D341Med (cell line): Measurements from ENCODE around the gene SH2D4B.
"Not testable (repeated sequence)": the region's sequence is repeated elsewhere in the genome, so short reads cannot be mapped to it uniquely, and the experiment has no call there.

Experiments
- DNase-seq: peaks from one replicate; pipeline ENCODE4 v3.0.0; 2012; ENCODE audit warnings: low spot score

SH2D4B gene

DNA sequence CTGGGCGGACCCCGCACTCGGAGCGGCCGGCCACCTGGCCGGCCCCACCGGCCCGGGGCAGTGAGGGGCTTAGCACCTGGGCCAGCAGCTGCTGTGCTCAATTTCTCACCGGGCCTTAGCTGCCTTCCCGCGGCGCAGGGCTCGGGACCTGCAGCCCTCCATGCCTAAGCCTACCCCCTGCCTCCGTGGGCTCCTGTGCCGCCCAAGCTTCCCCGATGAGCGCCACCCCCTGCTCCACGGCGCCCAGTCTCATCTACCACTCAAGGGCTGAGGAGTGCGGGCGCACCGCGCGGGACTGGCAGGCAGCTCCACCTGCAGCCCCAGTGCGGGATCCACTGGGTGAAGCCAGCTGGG, 5.6 kb downstream of the SH2D4B start:
- not testable (repeated sequence) for DNase-seq

DNA sequence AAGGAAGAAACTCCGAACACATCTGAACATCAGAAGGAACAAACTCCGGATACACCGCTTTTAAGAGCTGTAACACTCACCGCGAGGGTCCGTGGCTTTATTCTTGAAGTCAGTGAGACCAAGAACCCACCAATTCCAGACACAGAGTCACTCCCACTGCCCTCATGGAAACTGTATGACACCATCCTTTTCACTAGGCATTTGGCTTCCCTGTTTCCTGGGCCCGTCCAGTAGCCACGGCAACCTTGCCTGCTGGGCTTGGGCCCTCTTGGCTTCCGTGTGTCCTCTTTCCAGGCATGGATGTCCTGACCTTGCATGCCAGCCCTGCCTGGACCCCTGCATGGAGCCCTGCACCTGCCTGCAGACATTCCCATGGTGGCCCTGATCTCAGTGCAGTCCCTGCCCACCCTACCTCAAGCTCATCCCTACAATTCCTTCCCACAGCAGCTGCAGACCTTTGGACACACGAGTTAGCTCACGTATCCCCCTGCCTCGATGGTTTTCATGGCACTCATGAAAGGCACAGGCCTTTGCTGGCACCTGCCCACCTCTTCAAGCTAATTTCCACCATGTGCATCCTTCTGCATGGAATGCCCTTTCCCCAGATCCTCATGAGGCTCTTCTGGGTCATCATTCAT, 6.7 kb downstream of the SH2D4B start:
- no peak for DNase-seq

DNA sequence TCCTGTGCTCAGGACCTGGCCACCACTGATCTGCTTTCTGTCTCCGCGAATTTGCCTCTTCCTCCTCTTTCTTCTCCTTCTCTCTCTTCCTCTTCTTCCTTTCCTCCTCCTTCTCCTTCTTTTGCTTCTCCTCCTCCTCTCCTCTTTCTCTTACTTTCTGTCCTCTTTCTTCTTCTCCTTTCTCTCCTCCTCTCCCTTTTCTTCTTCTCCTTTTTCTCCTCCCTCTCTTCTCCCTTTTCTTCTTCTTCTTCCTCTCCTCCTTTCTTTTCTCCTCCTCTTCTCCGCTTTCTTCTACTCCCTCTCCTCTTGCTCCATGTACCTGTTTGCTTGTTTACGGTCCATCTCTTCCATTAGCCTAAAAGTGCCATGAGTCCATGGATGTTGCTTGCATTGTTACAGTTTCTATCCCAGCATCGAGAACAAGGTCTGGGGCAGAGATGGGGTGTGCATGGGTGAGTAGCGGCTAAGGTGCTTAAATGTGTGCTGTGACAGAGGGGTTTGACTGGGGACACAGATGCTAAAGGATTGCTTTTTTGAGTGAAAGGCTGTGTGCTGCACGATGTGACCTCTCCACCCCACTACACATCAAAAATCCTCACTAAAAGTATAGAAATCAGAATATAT, 7.7 kb downstream of the SH2D4B start:
- DNase-seq, result no peak

DNA sequence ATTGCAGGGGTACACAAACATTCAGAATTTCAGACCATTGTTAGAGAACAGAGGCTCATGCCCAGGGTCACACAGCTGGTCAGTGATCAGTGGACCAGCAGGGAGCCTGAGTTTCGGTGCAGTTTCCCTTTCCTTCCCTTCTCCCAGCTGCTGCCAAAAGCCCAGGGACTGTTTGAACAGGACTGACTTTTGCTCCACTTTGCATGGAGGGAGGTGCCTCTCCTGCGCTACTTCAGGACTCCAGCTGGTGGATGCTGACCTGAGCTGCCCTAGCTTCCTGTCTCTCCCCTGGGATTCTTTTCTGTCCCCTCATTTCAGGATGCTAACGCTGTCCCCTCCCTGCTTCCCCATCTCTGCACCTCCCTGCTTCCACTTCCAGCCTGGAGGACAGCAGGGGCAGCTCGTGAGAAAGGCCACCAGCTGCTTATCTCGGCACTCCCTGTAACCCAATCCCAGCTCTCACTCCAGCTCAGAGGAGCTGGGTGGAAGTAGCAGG, 14.5 kb downstream of the SH2D4B start:
- DNase-seq, result no peak

DNA sequence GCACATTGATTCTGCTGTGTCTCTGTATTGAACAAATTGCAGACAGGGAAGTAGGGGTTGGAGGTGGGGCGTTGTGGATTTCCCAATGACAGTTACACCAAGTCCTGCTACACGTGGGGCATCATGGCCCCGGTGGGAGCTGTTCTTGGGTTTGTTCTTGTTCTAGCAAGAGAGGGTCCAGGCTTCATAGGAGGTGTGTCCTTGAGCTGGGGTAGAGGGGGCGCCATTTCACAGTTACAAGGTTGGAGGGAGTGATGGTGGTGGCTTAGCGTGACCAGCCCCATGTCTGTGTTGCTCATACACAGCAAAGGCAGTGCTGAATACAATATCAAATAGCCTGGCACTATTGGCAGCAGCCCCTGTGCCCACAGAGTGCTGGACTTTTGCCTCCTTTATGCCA, 15.7 kb downstream of the SH2D4B start:
- no peak for DNase-seq

DNA sequence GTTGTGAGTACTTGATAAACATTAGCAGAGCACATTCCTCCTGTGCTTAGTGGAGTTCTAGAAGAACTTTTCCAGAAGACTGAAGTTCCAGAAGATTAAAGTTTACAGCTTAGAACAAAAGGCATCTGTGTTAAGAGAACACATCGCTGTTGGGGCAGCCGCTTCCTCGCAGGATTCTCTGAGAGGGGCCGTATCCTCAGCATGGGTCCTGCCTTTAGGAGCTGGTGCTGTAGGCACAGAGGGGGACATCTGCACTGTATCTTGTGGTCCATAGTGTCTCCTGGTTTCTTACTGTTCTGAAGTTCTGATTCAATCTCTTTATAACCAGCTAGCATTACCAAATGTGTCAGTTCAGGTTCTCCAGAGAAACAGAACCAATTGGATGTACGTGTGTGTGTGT, 16.3 kb downstream of the SH2D4B start:
- DNase-seq, result no peak

DNA sequence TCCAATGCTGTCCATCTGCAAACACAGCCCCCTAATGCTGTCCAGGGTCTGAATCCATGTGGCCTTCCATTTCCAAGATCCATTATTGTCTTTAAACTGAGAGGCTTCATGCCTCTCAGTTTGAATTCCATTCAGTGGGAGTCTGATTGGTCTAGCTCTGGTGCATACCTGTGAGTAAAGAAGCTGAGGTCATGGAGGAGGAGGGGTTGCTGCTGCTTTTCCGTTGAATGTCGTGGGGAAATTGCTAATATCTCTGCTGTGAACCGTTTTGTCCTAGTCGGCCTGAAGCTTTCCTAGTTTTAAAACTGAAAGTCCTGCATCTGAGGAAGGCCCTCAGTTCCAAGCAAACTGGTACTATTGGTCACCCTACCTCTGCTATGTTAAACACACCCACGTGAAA, 17.7 kb downstream of the SH2D4B start:
- no peak for DNase-seq

DNA sequence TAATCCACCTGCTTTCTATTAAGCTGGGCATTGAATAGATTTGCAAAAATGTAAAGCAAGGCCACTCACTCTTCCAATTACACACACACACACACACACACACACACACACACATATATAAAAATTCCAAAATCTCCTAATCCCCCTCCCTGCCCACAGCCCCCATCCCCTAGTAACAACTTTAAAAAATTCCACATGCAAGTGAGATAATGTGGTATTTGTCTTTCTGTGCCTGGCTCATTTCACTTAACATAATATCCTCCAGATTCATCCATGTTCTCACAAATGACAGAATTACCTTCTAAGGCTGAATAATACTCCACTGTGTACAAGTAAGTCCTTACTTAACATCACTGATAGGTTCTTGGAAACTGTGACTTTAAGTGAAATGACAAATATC, 24.2 kb downstream of the SH2D4B start:
- DNase-seq, result no peak

DNA sequence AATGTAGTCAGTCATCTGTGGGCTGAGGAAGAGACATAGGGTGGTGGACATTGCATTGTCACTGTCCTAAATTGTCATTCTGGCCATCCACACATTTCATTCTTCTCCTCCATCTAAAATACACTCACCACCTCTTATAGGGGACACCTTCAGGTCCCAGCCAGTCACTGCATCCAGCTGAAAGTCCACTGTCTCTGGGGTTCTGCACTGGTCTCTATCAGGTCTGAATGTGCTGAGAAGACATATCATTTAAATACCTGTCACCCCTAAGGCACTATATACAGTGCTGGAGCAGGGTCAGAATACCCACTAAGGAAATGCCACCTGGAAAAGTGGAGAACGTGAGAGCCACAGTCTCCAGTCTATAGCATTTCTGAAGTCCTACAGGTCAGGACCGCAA, 29.6 kb downstream of the SH2D4B start:
- DNase-seq, result no peak

DNA sequence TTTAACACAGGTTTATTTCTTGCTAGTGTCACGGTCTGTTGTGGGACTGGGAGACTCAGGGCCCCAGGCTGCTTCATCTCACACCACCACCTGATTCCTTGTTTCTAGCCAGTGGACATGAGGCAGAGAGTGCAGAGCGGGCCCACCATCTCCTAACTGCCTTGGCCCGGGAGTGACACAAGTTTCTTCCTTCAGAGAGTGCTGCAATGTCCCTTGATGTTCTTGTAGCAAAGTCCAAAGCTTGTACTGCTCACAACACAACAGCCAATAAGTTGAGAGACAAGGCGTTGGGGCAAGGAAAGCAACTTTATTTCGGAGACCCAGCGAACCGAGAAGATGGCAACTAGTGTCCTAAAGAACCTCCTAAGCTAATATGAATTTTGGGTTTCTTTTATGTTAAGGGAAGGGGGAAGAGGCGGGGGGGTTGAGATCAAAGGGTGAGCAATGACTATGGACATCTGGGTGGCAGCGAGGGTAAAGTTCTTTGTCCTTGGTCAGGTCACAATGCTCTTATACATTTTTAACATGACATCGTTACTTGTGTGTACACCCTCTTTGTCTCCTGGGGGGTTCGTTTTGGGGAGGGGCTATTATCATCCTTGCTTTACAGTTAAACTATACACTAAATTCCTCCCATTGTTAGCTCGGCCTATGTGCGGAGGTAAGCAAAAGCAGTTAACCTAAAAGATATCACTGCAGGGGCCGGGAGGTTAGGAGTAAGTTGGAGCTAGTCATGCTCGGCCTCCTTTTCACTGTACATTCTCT, 31.6 kb downstream of the SH2D4B start:
- DNase-seq, result no peak

DNA sequence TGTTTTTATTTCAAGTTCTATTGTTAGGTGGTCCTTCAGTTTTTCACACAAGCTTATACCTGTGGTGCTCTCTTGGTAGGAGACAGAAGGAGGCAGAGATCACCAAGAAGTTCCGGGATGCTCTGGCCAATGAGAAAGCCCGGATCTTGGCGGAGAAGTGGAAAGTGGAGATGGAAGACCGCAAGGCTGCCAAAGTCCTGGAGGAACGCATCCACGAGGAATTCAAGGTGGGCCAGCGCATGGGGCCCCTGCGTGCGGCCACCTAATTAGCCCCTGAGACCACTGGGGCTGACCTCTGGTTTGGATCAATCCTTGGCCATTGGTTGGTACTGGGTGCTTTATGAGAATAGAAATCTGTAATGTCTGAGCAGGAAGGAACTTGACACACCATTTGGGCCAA, 33.6 kb downstream of the SH2D4B start:
- no peak for DNase-seq

DNA sequence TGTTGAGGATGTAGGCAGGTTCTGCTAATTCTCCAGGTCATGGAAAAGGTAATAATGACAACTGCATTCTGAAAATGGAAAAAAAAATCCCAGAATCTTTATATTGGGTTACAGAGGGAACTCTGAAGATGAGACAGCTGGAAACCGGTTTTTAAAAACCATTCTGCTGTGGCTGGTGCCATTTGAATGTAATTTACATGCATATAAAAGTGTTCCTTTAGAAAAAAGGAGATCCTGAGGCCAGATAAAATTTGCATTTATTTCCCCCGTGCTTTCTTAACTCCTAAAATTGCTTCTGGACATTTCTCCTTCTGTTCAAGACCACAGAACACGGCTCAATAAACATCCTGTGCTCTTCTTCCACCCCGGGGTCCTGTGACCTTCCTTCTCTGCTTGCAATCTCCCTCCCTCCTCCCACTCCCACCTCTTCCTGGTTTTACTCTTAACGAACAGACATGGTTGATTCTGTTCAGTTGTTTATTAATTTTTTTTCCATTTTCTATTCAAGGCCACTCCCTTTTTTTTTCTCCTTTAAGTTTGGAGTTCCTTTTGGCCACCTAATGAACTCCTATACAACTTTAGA, 41.6 kb downstream of the SH2D4B start:
- no peak for DNase-seq

DNA sequence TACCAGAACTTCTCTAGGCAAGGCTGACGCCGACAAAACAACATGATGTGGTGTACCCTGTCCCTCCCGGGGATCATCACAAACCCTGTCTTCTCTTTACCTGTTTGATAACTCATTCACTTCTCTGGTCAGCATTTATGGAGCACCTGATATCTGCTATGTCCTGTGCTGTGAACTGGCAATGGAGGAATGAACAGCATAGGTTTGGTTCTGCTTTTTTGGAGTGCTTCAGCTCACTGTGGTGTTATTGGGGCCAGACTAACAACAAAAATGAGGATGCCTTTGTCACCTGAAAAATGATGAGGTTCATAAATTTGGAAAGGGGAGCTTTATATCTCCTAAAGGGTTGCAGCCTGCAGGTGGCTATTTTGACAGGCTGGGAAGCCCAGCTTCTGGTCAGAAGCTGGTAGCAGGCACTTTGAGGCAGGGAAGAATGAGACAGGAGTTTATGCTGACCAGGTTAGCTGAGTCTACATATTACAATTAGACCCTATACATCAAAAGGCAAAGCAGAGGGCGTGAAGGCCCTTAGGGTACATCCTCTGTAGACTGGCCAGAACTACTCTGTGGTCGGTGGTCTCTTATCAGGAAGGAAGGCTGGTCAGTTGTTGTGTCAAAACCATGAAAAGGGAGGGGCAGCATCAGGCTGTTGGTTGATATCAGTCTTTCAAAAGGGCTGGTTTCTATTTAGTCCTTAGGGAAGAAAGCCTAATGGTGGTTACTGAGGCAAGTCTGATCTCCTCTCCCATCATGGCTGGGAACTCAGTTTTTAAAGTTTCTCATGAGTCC, 42.3 kb downstream of the SH2D4B start:
- no peak for DNase-seq

DNA sequence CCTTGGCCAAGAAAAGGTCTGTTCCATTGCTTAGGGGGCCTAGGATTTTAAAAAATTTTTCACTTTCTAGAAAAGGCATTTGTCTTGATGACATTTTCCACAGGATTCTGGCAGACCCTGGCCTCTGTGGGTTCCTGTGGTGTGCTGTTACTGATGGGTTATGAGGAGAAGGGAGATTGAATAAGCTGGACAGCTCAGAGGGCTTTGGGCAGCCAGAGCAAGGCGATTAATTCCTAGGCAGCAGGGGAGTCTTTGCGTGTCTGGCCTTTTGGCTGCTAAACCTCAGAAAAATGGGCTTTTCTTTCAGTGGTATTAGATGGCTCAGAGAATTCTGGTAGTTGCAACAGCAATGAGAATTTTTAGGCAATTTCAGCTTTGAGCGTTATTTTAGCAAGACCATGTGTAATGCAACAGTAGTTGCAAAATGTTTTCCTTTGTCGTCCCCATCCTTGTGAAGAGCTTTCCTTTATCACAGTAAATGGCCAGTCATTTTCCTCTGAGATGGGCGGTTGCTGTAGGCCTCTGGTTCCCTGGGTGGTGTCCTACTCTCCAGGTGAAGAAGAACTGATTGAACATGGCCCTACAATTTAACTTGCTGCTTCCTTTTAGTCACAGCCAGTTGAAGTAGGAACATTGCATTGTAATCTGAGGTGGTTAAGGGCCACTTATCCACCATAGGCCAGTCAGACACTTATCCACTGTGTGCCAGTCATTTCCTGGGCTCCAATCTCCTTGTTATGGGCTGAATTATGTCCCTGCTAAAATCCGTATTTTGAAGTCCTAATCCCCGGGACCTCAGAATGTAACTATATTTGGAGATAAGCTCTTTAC, 43.2 kb downstream of the SH2D4B start:
- DNase-seq, result no peak

DNA sequence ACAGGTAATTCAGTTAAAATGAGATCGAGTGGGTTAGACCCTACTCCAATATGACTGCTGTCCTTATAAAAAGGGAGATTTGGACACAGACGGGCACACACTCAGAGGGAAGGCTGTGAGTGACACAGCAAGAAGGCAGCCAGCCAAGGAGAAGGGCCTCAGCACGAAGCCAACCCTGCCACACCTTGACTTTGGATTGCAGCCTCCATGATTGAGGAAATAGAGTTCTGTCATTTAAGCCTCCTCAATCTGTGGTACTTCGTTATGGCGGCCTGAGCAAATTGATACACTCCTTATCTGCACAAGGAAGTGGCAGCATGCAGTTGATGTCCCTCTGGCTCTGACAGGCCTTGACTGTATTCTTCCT, 43.8 kb downstream of the SH2D4B start:
- DNase-seq, result no peak

DNA sequence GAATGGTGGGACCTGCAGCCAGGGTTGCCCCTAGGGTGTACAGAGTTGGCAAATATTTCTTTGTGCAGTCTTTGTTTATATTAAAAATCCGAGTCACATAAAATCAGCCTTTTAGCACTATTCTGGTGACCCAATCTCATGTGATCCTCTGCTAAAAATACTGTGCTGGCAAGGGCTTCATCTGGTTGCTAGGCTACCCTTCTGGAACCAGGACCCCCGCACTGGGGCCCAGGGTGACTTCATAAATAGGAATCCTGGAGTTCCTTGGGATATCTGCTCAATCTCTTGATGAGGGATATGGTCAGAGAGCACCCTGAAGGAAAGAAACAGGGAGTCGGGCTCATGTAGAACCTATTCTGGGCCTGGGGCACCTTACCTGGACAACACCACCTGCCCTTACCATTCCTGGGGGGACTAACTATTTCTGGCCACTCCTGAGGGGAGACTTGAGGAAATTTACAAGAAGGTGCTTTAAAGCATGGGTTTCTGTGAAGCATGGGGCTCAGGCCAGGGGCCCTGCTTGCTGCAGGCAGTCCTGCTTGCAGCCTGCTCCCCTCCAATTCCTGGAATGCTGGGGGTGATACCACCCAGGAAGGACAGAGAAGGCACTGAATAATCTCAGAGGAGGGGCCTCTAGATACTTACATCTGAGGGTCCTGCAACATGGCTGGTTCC, 44.7 kb downstream of the SH2D4B start:
- DNase-seq, result no peak

DNA sequence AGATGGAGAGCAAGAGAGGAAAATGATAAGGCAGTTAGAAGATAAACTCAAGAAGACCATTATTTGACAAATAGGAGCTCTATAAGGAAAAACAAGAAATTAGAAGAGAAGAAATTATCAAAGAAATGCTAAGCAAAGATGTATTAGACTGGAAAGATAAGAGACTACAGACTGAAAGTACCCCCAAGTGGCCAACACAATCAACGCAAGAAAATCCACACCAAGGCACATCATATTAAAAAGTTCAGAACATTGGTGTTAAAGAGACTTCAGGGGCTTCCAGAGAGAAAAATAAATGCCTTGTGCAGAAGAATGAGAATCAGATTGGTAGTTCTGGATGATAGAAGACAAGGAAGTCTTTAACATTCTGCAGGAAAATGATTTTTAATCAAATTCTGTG, 46.0 kb downstream of the SH2D4B start:
- no peak for DNase-seq

DNA sequence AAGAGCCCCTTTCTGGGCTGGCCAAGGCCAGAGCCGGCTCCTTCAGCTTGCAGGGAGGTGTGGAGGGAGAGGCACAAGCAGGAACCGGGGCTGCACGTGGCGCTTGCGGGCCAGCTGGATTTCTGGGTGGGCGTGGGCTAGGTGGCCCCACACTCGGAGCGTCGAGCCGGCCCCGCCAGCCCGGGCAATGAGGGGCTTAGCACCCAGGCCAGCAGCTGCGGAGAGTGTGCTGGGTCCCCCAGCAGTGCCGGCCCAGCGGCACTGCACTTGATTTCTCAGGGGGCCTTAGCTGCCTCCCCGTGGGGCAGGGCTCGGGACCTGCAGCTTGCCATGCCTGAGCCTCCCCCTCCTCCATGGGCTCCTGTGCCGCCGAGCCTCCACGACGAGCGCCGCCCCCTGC, 48.1 kb downstream of the SH2D4B start:
- DNase-seq, result no peak

DNA sequence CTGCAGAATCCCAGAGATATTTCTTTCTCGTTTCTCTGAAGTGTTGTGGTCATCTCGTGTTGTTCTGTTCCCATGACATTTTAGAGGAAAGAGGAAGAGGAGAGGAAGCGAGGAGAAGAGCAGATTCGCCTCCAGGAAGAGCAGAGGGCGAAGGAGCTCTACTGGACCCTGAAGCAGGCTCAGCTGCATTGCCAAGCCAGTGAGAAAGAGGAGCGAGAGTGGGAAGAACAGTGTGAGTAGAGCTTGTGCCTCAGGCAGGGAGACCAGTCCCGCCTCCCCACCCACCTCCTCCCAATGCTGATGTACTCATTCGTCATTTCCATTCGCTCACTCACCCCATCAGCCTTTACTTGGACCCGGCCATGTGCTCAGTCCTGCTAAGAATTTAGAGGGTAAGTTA, 50.8 kb downstream of the SH2D4B start:
- DNase-seq, result no peak

DNA sequence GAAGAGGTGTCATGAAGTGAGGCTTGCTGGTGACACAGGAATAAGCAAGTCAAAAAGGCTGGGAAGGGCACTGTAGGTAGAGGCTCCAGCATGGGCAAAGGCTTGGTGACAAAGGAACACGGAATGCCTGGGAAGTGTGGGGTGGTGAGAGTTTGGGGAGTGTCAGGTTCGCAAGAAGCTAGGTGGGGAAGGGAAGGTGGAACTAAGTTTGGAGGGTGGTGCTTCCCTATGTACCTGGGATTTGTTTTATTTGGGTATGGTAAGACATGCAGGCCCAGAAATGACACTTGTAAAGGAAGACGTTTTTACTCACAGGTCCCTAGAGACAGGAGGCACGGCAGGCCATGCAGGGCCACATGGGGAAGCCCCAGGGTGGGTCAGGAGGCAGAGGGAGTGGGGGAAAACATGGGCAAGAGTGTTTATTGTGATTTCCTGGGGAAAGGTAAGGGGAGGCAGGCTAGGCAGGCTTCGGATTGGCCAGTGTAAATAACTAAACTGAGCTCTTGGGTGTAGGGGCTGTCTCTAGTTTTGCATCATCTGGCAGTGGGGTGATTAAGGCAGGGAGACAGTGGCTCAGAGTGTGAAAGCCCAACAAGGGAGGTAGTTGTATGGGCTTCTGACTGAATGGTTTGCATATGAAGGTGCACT, 52.1 kb downstream of the SH2D4B start:
- no peak for DNase-seq
